ENCODE results near the gene ORC5. TPM values are rescaled to one million over a fixed set of nuclear protein-coding genes. Genes with fewer than 3 reads are reported as not detected.

The ORC5 gene
- 21.9 and 50.8 TPM in 2 replicates for total RNA-seq (2014; rRNA removed; shearing (Covaris generic); ENCODE audit: low replicate concordance)

GRCh38 chr7:104207731-104208420 is at the start of gene ORC5:
ORC5 (minus strand) TSS chr7:104208013; CDS start chr7:104207904, 109 bp downstream.
- Histone ChIP-seq H3K36me3 (ENCODE audit: insufficient read depth, low read length) (peaks cover 29% of the 10 kb centered on the region), H2AFZ (ENCODE audit: low read length) (peak within 1 kb of the TSS; percentile 60; the same call in 1 of the 2 replicates), H3K27me3 (ENCODE audit: low read length) (no peaks in the 10 kb centered on the region), H3K4me1 (ENCODE audit: low read length) (peaks cover 19% of the 10 kb centered on the region), H4K20me1 (ENCODE audit: insufficient read depth, low read depth, low read length) (no peaks in the 10 kb centered on the region), H3K9me3 (ENCODE audit: low read length) (no peaks in the 10 kb centered on the region), H3K9ac (ENCODE audit: low read length) (peak within 1 kb of the TSS; percentile 86), H3K4me2 (ENCODE audit: low read depth, low read length, poor library complexity, severe bottlenecking) (peak within 1 kb of the TSS; percentile 90), H3K27ac (ENCODE audit: low read length) (peak within 1 kb of the TSS; percentile 37; the same call in 1 of the 2 replicates), H3K9me2 (replicated peaks; ENCODE audit: insufficient read depth, low read length) (no peaks in the 10 kb centered on the region), H3K4me3 (ENCODE audit: low read length) (peak within 1 kb of the TSS; percentile 88), H3K79me2 (ENCODE audit: low read length) (peaks cover 48% of the 10 kb centered on the region)
- DNase-seq = peak; percentile 95

DNA sequence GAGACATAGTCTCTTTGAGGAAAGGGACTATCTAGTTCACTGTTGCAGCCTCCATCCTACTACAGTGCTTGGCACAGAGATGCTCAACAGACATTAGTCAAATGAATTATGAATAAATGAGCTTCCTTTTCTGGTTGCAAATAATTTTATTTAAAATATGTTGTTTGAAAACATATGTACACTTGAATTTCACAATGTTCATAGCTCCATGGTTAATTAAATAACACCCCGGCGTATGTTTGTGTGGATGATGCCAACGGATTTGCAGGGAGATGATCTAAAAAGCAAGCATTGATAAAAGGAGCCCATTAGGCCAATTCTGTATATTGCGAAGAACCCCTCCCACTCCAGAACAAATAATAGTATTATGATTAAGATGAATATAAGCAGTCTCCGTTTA is 47.8 kb upstream of the ORC5 start:
- Histone ChIP-seq H2AFZ (ENCODE audit: low read length) (no peak overlapping the region), H3K4me3 (ENCODE audit: low read length) (no peak overlapping the region), H3K9me2 (replicated peaks; ENCODE audit: insufficient read depth, low read length) (no peaks in the 10 kb centered on the region), H3K4me1 (ENCODE audit: low read length) (no peaks in the 10 kb centered on the region), H3K9ac (ENCODE audit: low read length) (no peak overlapping the region), H3K79me2 (ENCODE audit: low read length) (no peaks in the 10 kb centered on the region), H3K9me3 (ENCODE audit: low read length) (no peaks in the 10 kb centered on the region), H3K36me3 (ENCODE audit: insufficient read depth, low read length) (no peaks in the 10 kb centered on the region), H3K27ac (ENCODE audit: low read length) (no peak overlapping the region), H3K4me2 (ENCODE audit: low read depth, low read length, poor library complexity, severe bottlenecking) (no peak overlapping the region), H3K27me3 (ENCODE audit: low read length) (no peaks in the 10 kb centered on the region), H4K20me1 (ENCODE audit: insufficient read depth, low read depth, low read length) (no peaks in the 10 kb centered on the region)
- DNase-seq = no peak

GRCh38 chr7:104255194-104255593 is 47.4 kb upstream of the ORC5 start:
- H3K36me3 ChIP-seq (ENCODE audit: insufficient read depth, low read length) = no peaks in the 10 kb centered on the region
- no peaks in the 10 kb centered on the region for H3K27me3 ChIP-seq (ENCODE audit: low read length)
- no peak overlapping the region for H3K4me3 ChIP-seq (ENCODE audit: low read length)
- H3K4me1 ChIP-seq (ENCODE audit: low read length) = no peaks in the 10 kb centered on the region
- H4K20me1 ChIP-seq (ENCODE audit: insufficient read depth, low read depth, low read length) = no peaks in the 10 kb centered on the region
- no peaks in the 10 kb centered on the region for H3K79me2 ChIP-seq (ENCODE audit: low read length)
- no peak overlapping the region for H3K9ac ChIP-seq (ENCODE audit: low read length)
- no peak overlapping the region for H3K4me2 ChIP-seq (ENCODE audit: low read depth, low read length, poor library complexity, severe bottlenecking)
- no peak overlapping the region for H2AFZ ChIP-seq (ENCODE audit: low read length)
- no peaks in the 10 kb centered on the region for H3K9me2 ChIP-seq (replicated peaks; ENCODE audit: insufficient read depth, low read length)
- DNase-seq = no peak
- H3K27ac ChIP-seq (ENCODE audit: low read length) = no peak overlapping the region
- no peaks in the 10 kb centered on the region for H3K9me3 ChIP-seq (ENCODE audit: low read length)

DNA sequence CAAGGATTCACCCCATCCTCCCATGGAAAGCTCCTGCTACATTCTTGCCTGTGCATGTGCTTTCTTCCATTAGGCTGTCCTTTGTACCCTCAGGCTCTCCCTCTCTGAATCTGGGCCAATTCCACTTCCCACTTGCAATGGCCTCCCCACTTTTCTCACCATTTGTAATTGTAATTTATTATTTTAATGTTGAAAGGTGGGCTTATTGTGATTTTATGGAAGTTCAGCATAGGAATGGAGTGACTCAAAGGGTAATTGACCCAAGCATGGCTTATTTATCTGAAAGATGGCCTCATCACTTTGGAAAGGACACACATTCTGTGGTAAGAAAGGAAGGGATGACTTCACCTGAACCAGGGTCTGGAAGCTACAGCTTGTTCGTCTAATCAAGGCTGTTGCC is 46.9 kb upstream of the ORC5 start:
- no peaks in the 10 kb centered on the region for H3K79me2 ChIP-seq (ENCODE audit: low read length)
- H3K4me2 ChIP-seq (ENCODE audit: low read depth, low read length, poor library complexity, severe bottlenecking) = no peak overlapping the region
- H3K9me2 ChIP-seq (replicated peaks; ENCODE audit: insufficient read depth, low read length) = no peaks in the 10 kb centered on the region
- no peaks in the 10 kb centered on the region for H4K20me1 ChIP-seq (ENCODE audit: insufficient read depth, low read depth, low read length)
- DNase-seq = no peak
- no peaks in the 10 kb centered on the region for H3K4me1 ChIP-seq (ENCODE audit: low read length)
- H3K9me3 ChIP-seq (ENCODE audit: low read length) = no peaks in the 10 kb centered on the region
- H2AFZ ChIP-seq (ENCODE audit: low read length) = no peak overlapping the region
- no peaks in the 10 kb centered on the region for H3K27me3 ChIP-seq (ENCODE audit: low read length)
- H3K9ac ChIP-seq (ENCODE audit: low read length) = no peak overlapping the region
- H3K4me3 ChIP-seq (ENCODE audit: low read length) = no peak overlapping the region
- H3K36me3 ChIP-seq (ENCODE audit: insufficient read depth, low read length) = no peaks in the 10 kb centered on the region
- no peak overlapping the region for H3K27ac ChIP-seq (ENCODE audit: low read length)

DNA sequence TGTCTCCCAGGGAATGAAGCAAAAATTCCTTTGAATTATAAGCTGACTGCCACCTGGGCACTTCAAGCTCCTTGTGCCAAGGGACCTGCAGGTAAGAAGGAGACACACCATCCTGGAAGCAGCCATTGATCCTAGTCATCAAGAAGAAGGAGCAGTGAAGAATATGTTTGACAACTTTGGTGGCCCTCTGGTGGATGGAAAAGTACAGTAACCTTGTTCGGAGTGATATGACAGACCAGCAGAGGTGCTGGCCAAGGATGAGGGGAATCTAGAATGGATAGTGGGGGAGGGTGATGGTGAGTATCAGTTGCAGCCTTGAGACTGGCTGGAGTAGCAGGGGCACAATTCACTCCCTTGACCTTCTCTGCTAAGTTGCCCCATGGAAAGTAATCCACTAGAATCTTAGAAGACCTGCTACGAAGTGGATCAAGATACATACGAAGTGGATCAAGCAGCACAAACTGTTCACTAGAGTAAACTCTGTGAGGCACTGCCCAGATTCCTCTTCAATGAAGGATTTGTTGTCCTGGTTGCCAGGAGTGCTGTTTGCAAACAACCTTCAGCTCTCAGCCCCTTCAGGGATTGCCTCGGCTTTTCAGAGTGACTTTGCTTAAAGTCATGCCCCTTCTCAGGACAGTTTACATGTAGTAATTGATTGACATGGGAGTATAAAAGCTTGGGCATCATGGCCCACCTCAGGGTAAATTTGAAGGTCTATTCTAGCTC is 44.8 kb upstream of the ORC5 start:
- H3K27ac ChIP-seq (ENCODE audit: low read length) = no peak overlapping the region
- H3K9me2 ChIP-seq (replicated peaks; ENCODE audit: insufficient read depth, low read length) = no peaks in the 10 kb centered on the region
- peak; percentile 52 for DNase-seq
- no peaks in the 10 kb centered on the region for H3K9me3 ChIP-seq (ENCODE audit: low read length)
- no peaks in the 10 kb centered on the region for H3K36me3 ChIP-seq (ENCODE audit: insufficient read depth, low read length)
- H3K9ac ChIP-seq (ENCODE audit: low read length) = no peak overlapping the region
- H3K4me3 ChIP-seq (ENCODE audit: low read length) = no peak overlapping the region
- no peaks in the 10 kb centered on the region for H3K4me1 ChIP-seq (ENCODE audit: low read length)
- H3K79me2 ChIP-seq (ENCODE audit: low read length) = no peaks in the 10 kb centered on the region
- no peak overlapping the region for H2AFZ ChIP-seq (ENCODE audit: low read length)
- H3K27me3 ChIP-seq (ENCODE audit: low read length) = no peaks in the 10 kb centered on the region
- no peaks in the 10 kb centered on the region for H4K20me1 ChIP-seq (ENCODE audit: insufficient read depth, low read depth, low read length)
- H3K4me2 ChIP-seq (ENCODE audit: low read depth, low read length, poor library complexity, severe bottlenecking) = no peak overlapping the region

DNA sequence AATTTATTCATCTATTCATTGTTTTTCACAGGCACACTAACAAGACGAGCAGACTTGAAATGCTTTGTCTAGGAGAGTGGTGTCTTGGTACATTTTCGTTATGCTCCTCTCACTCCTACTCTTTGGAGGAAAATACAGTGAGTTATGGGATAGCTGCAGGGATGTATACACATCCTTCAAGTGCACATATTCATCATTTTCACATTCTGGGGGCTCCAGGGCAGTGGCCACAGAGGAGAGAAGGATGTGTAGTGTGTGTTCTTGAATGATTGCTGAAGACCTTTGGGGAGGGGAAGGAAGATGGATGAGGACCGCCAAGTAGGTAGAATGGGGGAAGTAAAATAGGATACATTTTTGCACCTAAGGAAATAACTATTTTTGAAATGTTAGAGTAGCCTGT is 34.8 kb upstream of the ORC5 start:
- no peaks in the 10 kb centered on the region for H3K9me2 ChIP-seq (replicated peaks; ENCODE audit: insufficient read depth, low read length)
- H3K27ac ChIP-seq (ENCODE audit: low read length) = no peak overlapping the region
- H3K4me2 ChIP-seq (ENCODE audit: low read depth, low read length, poor library complexity, severe bottlenecking) = no peak overlapping the region
- no peak for DNase-seq
- no peak overlapping the region for H3K9ac ChIP-seq (ENCODE audit: low read length)
- H3K36me3 ChIP-seq (ENCODE audit: insufficient read depth, low read length) = no peaks in the 10 kb centered on the region
- H3K27me3 ChIP-seq (ENCODE audit: low read length) = no peaks in the 10 kb centered on the region
- H4K20me1 ChIP-seq (ENCODE audit: insufficient read depth, low read depth, low read length) = no peaks in the 10 kb centered on the region
- H3K4me1 ChIP-seq (ENCODE audit: low read length) = no peaks in the 10 kb centered on the region
- no peaks in the 10 kb centered on the region for H3K79me2 ChIP-seq (ENCODE audit: low read length)
- H2AFZ ChIP-seq (ENCODE audit: low read length) = no peak overlapping the region
- H3K9me3 ChIP-seq (ENCODE audit: low read length) = no peaks in the 10 kb centered on the region
- no peak overlapping the region for H3K4me3 ChIP-seq (ENCODE audit: low read length)

DNA sequence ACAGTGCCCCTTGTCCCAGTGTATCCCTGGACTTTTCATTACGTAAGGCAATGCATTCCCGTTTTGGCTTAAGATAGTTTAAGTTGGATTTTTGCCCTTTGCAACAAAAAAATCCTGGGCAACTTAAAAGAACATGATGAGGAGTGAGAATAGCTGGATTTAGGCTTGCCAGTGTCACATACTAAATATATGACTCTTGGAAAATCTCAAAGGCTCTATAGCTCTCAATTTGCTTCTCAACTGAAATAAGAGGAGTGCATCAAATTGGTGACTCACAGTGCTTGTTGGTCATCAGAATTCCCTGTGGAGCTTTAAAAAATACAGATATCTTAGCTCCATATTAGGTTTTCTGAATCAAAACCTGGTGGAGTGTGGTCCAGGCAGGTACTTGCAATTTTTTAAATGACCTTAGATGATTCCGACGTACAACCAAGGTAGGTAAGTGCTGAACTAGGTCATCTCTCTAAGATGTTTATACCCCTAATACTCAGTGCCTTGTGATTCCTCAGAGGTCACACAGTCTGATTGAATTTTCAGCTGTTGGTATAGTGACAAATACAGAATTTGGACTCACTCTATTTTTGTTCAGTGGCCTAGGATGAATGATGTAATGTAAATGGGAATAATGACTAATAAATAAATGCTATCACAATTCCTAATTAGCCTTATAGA is 33.9 kb upstream of the ORC5 start:
- no peaks in the 10 kb centered on the region for H3K4me1 ChIP-seq (ENCODE audit: low read length)

DNA sequence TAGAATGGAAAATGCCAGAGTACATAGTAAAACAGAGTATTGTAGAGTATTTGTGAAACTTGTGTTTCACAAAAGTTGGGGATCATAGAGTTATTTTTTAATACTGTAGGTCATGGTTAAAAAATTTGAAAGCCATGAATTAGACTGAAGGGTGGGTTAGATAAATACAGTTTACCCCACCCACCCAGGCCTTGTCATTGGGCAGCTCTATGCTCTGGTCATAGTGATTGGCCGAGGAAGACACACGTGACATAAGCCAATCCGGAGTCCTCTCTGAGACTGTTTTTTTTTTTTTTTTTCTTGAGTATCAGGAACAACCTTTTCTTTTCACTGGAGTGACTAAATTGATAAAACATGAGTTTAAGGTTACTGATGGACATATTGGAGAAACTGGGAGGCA is 33.3 kb upstream of the ORC5 start:
- H3K27ac ChIP-seq (ENCODE audit: low read length) = no peak overlapping the region
- DNase-seq = no peak
- no peaks in the 10 kb centered on the region for H3K4me1 ChIP-seq (ENCODE audit: low read length)
- no peak overlapping the region for H3K9ac ChIP-seq (ENCODE audit: low read length)
- no peak overlapping the region for H3K4me2 ChIP-seq (ENCODE audit: low read depth, low read length, poor library complexity, severe bottlenecking)
- H3K79me2 ChIP-seq (ENCODE audit: low read length) = no peaks in the 10 kb centered on the region
- H3K4me3 ChIP-seq (ENCODE audit: low read length) = no peak overlapping the region
- no peaks in the 10 kb centered on the region for H3K9me2 ChIP-seq (replicated peaks; ENCODE audit: insufficient read depth, low read length)
- H3K27me3 ChIP-seq (ENCODE audit: low read length) = no peaks in the 10 kb centered on the region
- H3K9me3 ChIP-seq (ENCODE audit: low read length) = no peaks in the 10 kb centered on the region
- no peaks in the 10 kb centered on the region for H3K36me3 ChIP-seq (ENCODE audit: insufficient read depth, low read length)
- H2AFZ ChIP-seq (ENCODE audit: low read length) = no peak overlapping the region
- no peaks in the 10 kb centered on the region for H4K20me1 ChIP-seq (ENCODE audit: insufficient read depth, low read depth, low read length)

More for the DNA sequence above, 33.9 kb upstream of the ORC5 start:
- Histone ChIP-seq H3K9me2 (replicated peaks; ENCODE audit: insufficient read depth, low read length) (no peaks in the 10 kb centered on the region), H3K4me2 (ENCODE audit: low read depth, low read length, poor library complexity, severe bottlenecking) (no peak overlapping the region), H3K27me3 (ENCODE audit: low read length) (no peaks in the 10 kb centered on the region), H3K79me2 (ENCODE audit: low read length) (no peaks in the 10 kb centered on the region), H3K4me3 (ENCODE audit: low read length) (no peak overlapping the region), H3K9ac (ENCODE audit: low read length) (no peak overlapping the region), H2AFZ (ENCODE audit: low read length) (no peak overlapping the region), H3K9me3 (ENCODE audit: low read length) (no peaks in the 10 kb centered on the region), H3K27ac (ENCODE audit: low read length) (no peak overlapping the region), H3K36me3 (ENCODE audit: insufficient read depth, low read length) (no peaks in the 10 kb centered on the region), H4K20me1 (ENCODE audit: insufficient read depth, low read depth, low read length) (no peaks in the 10 kb centered on the region)
- DNase-seq = no peak
